Body of pancreas (tissue), 4 donors: ENCODE data around the gene CENPO.

Experiments
- POLR2A ChIP-seq, 3 donors: fragments of 450-650 bp; IDR thresholded peaks; one replicate each; pipeline ENCODE4 v1.6.1; 2016; ENCODE audit warnings: antibody characterized with exemption in 3 of 3, mild to moderate bottlenecking in 2 of 3
- TF ChIP-seq, protein P1 (sequence below), 7 experiments: fragments of 450-650 bp in 4 of 7; fragments of 200-600 bp in 3 of 7; sonication (generic) in 3 of 7; IDR thresholded peaks; one replicate each; pipeline ENCODE4 v1.5.1; 2016 to 2019; ENCODE audit warnings: antibody characterized with exemption in 7 of 7

DNA sequence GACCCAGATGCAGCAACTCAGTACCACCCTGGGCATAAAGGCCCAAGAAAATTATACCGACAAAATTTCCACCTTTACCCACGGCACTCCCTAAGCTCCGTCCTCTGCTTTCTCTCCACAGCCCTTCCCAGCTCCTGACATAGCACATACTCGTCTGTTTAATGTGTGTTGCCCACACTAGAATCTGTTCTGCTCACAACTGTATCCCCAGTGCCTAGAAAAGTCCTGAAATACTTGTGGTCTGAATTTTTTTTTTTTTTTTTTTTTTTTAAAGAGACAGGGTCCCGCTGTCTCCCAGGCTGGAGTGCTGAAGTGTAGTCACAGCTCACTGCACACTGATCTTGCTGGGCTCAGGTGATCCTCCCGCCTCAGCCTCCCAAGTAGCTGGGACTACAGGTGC lies 64.5 kb downstream of the CENPO start:
- TF ChIP-seq POLR2A (IDR thresholded peaks at IDR 0.05): no peak
- TF ChIP-seq, protein P1, sequence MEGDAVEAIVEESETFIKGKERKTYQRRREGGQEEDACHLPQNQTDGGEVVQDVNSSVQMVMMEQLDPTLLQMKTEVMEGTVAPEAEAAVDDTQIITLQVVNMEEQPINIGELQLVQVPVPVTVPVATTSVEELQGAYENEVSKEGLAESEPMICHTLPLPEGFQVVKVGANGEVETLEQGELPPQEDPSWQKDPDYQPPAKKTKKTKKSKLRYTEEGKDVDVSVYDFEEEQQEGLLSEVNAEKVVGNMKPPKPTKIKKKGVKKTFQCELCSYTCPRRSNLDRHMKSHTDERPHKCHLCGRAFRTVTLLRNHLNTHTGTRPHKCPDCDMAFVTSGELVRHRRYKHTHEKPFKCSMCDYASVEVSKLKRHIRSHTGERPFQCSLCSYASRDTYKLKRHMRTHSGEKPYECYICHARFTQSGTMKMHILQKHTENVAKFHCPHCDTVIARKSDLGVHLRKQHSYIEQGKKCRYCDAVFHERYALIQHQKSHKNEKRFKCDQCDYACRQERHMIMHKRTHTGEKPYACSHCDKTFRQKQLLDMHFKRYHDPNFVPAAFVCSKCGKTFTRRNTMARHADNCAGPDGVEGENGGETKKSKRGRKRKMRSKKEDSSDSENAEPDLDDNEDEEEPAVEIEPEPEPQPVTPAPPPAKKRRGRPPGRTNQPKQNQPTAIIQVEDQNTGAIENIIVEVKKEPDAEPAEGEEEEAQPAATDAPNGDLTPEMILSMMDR (IDR thresholded peaks at IDR 0.05): no peak
